ENCODE data around the gene XXYLT1.

Gene XXYLT1

DNA sequence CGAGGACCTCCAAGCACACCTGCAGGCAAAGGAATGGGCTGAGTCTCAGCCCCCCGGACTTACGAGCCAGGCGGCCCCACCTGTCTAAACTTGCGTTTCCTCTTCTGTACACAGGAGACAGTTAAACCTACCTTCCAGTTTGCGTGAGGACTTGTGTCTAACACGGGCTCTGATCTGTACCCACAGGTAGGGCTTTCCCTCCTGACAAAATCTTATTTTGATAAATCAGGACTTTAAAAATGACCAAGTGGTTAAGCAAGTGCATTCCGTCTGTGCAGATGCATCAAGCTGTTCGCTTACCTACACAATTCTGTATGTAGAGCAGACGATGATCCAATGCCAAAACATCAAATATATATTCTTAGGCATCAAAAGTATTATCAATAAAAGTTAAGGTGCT lies 238.0 kb downstream of the XXYLT1 start:
- no peaks in the 10 kb centered on the region for H3K36me3 ChIP-seq (ENCODE audit: control insufficient read depth, low read length)
- H3K4me1 ChIP-seq (ENCODE audit: control insufficient read depth, low read length): no peaks in the 10 kb centered on the region
- H3K27me3 ChIP-seq (ENCODE audit: control insufficient read depth, low read length): no peaks in the 10 kb centered on the region
- no peak overlapping the region for H3K4me2 ChIP-seq (ENCODE audit: low read length)
- no peaks in the 10 kb centered on the region for H4K20me1 ChIP-seq (ENCODE audit: control insufficient read depth, insufficient read depth, low read depth, low read length)
- H3K4me3 ChIP-seq (ENCODE audit: low read length): no peak overlapping the region
- TF ChIP-seq, protein P1, sequence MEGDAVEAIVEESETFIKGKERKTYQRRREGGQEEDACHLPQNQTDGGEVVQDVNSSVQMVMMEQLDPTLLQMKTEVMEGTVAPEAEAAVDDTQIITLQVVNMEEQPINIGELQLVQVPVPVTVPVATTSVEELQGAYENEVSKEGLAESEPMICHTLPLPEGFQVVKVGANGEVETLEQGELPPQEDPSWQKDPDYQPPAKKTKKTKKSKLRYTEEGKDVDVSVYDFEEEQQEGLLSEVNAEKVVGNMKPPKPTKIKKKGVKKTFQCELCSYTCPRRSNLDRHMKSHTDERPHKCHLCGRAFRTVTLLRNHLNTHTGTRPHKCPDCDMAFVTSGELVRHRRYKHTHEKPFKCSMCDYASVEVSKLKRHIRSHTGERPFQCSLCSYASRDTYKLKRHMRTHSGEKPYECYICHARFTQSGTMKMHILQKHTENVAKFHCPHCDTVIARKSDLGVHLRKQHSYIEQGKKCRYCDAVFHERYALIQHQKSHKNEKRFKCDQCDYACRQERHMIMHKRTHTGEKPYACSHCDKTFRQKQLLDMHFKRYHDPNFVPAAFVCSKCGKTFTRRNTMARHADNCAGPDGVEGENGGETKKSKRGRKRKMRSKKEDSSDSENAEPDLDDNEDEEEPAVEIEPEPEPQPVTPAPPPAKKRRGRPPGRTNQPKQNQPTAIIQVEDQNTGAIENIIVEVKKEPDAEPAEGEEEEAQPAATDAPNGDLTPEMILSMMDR (IDR thresholded peaks at IDR 0.05; ENCODE audit: low read depth, low read length, poor library complexity, severe bottlenecking): no peak
- TF ChIP-seq EZH2phosphoT487 (IDR thresholded peaks at IDR 0.05; ENCODE audit: borderline replicate concordance, low read length): no peak
- no peaks in the 10 kb centered on the region for H3K9me3 ChIP-seq (ENCODE audit: control insufficient read depth, insufficient read depth, low read length)
- H3K27ac ChIP-seq (ENCODE audit: low read depth, low read length): no peak overlapping the region
- no peaks in the 10 kb centered on the region for H3F3A ChIP-seq (ENCODE audit: control insufficient read depth, insufficient read depth)
- no peaks in the 10 kb centered on the region for H3K79me2 ChIP-seq (ENCODE audit: control insufficient read depth, low read length)
- H3K9me2 ChIP-seq (replicated peaks; ENCODE audit: control insufficient read depth, low read length): no peaks in the 10 kb centered on the region

DNA sequence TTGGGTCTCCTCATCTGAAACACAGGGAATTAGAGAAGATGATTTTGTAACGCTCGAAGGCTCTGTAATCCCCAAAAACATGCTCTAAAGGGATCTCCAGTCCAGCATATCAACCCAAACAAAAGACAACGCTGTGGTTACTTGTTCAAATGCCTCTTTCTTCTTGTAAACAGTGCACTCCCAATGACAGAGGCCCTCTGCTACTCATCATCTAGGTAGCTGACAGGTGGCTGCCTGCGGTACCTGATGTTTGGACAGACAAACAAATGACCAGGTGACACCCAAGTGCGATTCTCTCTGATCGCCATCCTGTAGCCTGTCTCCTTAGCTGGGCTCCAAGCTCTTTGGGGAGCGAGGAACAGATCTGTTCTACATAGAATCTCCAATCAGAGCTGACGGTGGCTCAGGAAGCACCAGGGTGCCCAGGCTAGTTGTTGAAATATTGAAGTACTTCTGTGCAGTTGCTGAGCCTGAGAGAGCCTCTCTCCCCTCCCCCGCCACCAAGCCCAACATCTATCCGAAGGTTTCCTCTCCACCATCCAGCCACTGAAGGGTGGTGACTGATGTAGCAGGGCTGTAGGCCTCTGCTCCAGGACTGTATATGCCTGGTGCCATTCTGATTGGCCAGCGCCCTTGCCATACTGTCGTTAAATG lies 238.7 kb downstream of the XXYLT1 start:
- H3K9me3 ChIP-seq (ENCODE audit: control insufficient read depth, insufficient read depth, low read length): no peaks in the 10 kb centered on the region
- no peaks in the 10 kb centered on the region for H3F3A ChIP-seq (ENCODE audit: control insufficient read depth, insufficient read depth)
- H4K20me1 ChIP-seq (ENCODE audit: control insufficient read depth, insufficient read depth, low read depth, low read length): no peaks in the 10 kb centered on the region
- TF ChIP-seq, protein P1 (IDR thresholded peaks at IDR 0.05; ENCODE audit: low read depth, low read length, poor library complexity, severe bottlenecking): no peak
- no peak for TF ChIP-seq EZH2phosphoT487 (IDR thresholded peaks at IDR 0.05; ENCODE audit: borderline replicate concordance, low read length)
- no peak overlapping the region for H3K27ac ChIP-seq (ENCODE audit: low read depth, low read length)
- no peaks in the 10 kb centered on the region for H3K9me2 ChIP-seq (replicated peaks; ENCODE audit: control insufficient read depth, low read length)
- H3K4me2 ChIP-seq (ENCODE audit: low read length): no peak overlapping the region
- H3K27me3 ChIP-seq (ENCODE audit: control insufficient read depth, low read length): no peaks in the 10 kb centered on the region
- H3K4me1 ChIP-seq (ENCODE audit: control insufficient read depth, low read length): no peaks in the 10 kb centered on the region
- no peaks in the 10 kb centered on the region for H3K79me2 ChIP-seq (ENCODE audit: control insufficient read depth, low read length)
- H3K4me3 ChIP-seq (ENCODE audit: low read length): no peak overlapping the region
- no peaks in the 10 kb centered on the region for H3K36me3 ChIP-seq (ENCODE audit: control insufficient read depth, low read length)

DNA sequence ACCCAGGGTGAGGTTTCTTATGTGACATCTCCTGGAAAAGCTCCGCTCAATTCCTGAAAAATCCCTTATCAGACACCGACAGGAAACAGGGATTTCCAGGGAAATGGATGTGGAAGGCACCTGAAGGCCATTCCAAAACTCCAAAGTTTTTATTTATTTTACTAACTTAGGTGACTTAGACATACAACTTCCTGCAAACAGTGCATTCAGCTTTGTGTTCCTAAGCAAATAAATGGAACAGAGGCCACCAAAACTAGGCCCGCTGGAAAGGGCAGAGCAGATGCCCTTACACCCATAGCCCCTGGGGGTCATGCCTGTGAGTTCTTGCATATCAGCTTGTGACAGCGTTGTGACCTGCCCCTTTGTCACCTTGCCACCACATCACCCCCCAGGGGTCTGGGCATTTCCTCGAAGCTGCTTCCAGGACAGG lies 239.4 kb downstream of the XXYLT1 start:
- no peaks in the 10 kb centered on the region for H3K4me1 ChIP-seq (ENCODE audit: control insufficient read depth, low read length)
- no peaks in the 10 kb centered on the region for H4K20me1 ChIP-seq (ENCODE audit: control insufficient read depth, insufficient read depth, low read depth, low read length)
- no peaks in the 10 kb centered on the region for H3K27me3 ChIP-seq (ENCODE audit: control insufficient read depth, low read length)
- no peaks in the 10 kb centered on the region for H3K9me3 ChIP-seq (ENCODE audit: control insufficient read depth, insufficient read depth, low read length)
- no peak overlapping the region for H3K4me2 ChIP-seq (ENCODE audit: low read length)
- no peak overlapping the region for H3K4me3 ChIP-seq (ENCODE audit: low read length)
- H3K27ac ChIP-seq (ENCODE audit: low read depth, low read length): no peak overlapping the region
- H3K9me2 ChIP-seq (replicated peaks; ENCODE audit: control insufficient read depth, low read length): no peaks in the 10 kb centered on the region
- no peaks in the 10 kb centered on the region for H3F3A ChIP-seq (ENCODE audit: control insufficient read depth, insufficient read depth)
- TF ChIP-seq, protein P1 (IDR thresholded peaks at IDR 0.05; ENCODE audit: low read depth, low read length, poor library complexity, severe bottlenecking): no peak
- no peak for TF ChIP-seq EZH2phosphoT487 (IDR thresholded peaks at IDR 0.05; ENCODE audit: borderline replicate concordance, low read length)
- H3K36me3 ChIP-seq (ENCODE audit: control insufficient read depth, low read length): no peaks in the 10 kb centered on the region
- H3K79me2 ChIP-seq (ENCODE audit: control insufficient read depth, low read length): no peaks in the 10 kb centered on the region

All from DOHH2 (cell line).